ENCODE results near the gene STAMBPL1. TPM values are rescaled to one million over a fixed set of nuclear protein-coding genes. Genes with fewer than 3 reads are reported as not detected.

The STAMBPL1 gene
- polyA plus RNA-seq, 1 donor from 2014 or later = 21.9 TPM

DNA sequence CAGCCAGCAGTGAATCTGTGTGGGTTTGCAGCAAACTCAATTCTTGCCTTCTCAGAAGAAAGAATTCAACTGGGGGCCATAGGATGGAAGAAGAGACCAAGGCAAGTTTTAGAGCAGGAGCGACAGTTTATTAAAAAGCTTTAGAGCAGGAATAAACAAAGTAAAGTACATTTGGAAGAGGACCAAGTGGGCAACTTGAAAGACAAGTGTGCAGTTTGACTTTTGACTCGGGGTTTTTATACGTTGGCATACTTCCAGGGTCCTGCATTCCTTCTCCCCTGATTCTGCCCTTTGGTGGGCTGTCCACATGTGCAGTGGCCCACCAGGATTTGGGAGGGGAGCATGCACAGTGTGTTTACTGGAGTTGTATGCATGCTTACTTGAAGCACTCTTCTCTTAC is 25.4 kb upstream of the STAMBPL1 start:
- Histone ChIP-seq H4K20me1 (ENCODE audit: insufficient read depth) (no peaks in the 10 kb centered on the region), H3K27me3 (ENCODE audit: insufficient read depth, low read depth, low read length) (no peaks in the 10 kb centered on the region), H3K4me2 (ENCODE audit: low read length) (no peak overlapping the region), H3K4me3 (ENCODE audit: low read length) (no peak overlapping the region), H3K9me3 (ENCODE audit: low read length) (no peaks in the 10 kb centered on the region), H3K9ac (ENCODE audit: low read length) (no peak overlapping the region), H2AFZ (ENCODE audit: low read depth, low read length) (no peak overlapping the region), H3K79me2 (replicated peaks; ENCODE audit: insufficient read depth, low read length) (no peaks in the 10 kb centered on the region), H3K36me3 (ENCODE audit: insufficient read depth, low read length) (no peaks in the 10 kb centered on the region), H3K27ac (ENCODE audit: low read length) (no peak overlapping the region), H3K9me2 (ENCODE audit: insufficient read depth, low read length) (no peaks in the 10 kb centered on the region), H3F3A (ENCODE audit: insufficient read depth, low read length, poor library complexity, severe bottlenecking) (no peaks in the 10 kb centered on the region)
- TF ChIP-seq TAF1 (IDR thresholded peaks at IDR 0.05; ENCODE audit: low read depth) = no peak
- TF ChIP-seq, protein P1, sequence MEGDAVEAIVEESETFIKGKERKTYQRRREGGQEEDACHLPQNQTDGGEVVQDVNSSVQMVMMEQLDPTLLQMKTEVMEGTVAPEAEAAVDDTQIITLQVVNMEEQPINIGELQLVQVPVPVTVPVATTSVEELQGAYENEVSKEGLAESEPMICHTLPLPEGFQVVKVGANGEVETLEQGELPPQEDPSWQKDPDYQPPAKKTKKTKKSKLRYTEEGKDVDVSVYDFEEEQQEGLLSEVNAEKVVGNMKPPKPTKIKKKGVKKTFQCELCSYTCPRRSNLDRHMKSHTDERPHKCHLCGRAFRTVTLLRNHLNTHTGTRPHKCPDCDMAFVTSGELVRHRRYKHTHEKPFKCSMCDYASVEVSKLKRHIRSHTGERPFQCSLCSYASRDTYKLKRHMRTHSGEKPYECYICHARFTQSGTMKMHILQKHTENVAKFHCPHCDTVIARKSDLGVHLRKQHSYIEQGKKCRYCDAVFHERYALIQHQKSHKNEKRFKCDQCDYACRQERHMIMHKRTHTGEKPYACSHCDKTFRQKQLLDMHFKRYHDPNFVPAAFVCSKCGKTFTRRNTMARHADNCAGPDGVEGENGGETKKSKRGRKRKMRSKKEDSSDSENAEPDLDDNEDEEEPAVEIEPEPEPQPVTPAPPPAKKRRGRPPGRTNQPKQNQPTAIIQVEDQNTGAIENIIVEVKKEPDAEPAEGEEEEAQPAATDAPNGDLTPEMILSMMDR (IDR thresholded peaks at IDR 0.05; ENCODE audit: poor library complexity, severe bottlenecking) = no peak
- no peak for TF ChIP-seq MXI1 (conservative IDR thresholded peaks at IDR 0.05; ENCODE audit: poor library complexity, severe bottlenecking)
- no peak for TF ChIP-seq EZH2 (IDR thresholded peaks at IDR 0.05; ENCODE audit: borderline replicate concordance, insufficient read depth, low read length, poor library complexity, severe bottlenecking)
- TF ChIP-seq POLR2AphosphoS5 (IDR thresholded peaks at IDR 0.05) = no peak
- TF ChIP-seq RAD21 (conservative IDR thresholded peaks at IDR 0.05) = no peak
- no peak for TF ChIP-seq SMC3 (conservative IDR thresholded peaks at IDR 0.05; ENCODE audit: poor library complexity)
- TF ChIP-seq, protein P2, sequence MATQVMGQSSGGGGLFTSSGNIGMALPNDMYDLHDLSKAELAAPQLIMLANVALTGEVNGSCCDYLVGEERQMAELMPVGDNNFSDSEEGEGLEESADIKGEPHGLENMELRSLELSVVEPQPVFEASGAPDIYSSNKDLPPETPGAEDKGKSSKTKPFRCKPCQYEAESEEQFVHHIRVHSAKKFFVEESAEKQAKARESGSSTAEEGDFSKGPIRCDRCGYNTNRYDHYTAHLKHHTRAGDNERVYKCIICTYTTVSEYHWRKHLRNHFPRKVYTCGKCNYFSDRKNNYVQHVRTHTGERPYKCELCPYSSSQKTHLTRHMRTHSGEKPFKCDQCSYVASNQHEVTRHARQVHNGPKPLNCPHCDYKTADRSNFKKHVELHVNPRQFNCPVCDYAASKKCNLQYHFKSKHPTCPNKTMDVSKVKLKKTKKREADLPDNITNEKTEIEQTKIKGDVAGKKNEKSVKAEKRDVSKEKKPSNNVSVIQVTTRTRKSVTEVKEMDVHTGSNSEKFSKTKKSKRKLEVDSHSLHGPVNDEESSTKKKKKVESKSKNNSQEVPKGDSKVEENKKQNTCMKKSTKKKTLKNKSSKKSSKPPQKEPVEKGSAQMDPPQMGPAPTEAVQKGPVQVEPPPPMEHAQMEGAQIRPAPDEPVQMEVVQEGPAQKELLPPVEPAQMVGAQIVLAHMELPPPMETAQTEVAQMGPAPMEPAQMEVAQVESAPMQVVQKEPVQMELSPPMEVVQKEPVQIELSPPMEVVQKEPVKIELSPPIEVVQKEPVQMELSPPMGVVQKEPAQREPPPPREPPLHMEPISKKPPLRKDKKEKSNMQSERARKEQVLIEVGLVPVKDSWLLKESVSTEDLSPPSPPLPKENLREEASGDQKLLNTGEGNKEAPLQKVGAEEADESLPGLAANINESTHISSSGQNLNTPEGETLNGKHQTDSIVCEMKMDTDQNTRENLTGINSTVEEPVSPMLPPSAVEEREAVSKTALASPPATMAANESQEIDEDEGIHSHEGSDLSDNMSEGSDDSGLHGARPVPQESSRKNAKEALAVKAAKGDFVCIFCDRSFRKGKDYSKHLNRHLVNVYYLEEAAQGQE (IDR thresholded peaks at IDR 0.05; ENCODE audit: borderline replicate concordance) = no peak
- no peak for TF ChIP-seq EP300 (conservative IDR thresholded peaks at IDR 0.05; ENCODE audit: poor library complexity, severe bottlenecking)

DNA sequence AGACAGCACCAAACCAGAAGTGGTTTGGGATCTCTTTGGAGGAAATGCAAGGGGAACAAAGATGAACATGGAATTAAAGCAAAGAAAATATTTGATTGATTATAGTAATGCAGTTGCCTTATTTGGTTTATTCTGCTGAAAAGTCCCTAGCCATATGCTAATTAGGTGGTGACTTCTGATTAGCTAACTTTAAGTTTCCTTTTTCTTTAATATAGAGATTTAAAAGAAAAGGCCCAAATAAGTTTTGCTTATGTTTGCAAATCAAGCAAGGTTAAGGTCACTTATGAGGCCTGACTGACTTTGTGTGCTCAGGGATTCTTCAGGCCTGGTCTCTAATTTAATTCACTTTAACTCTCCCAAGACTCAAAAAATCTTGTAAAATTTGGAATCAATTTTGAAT is 22.2 kb upstream of the STAMBPL1 start:
- Histone ChIP-seq H3K4me3 (ENCODE audit: low read length) (no peak overlapping the region), H3K9me3 (ENCODE audit: low read length) (no peaks in the 10 kb centered on the region), H3K9me2 (ENCODE audit: insufficient read depth, low read length) (no peaks in the 10 kb centered on the region), H3K27me3 (ENCODE audit: insufficient read depth, low read depth, low read length) (no peaks in the 10 kb centered on the region), H2AFZ (ENCODE audit: low read depth, low read length) (no peak overlapping the region), H3K27ac (ENCODE audit: low read length) (no peak overlapping the region), H3K9ac (ENCODE audit: low read length) (no peak overlapping the region), H3K36me3 (ENCODE audit: insufficient read depth, low read length) (no peaks in the 10 kb centered on the region), H3F3A (ENCODE audit: insufficient read depth, low read length, poor library complexity, severe bottlenecking) (no peaks in the 10 kb centered on the region), H4K20me1 (ENCODE audit: insufficient read depth) (no peaks in the 10 kb centered on the region), H3K79me2 (replicated peaks; ENCODE audit: insufficient read depth, low read length) (no peaks in the 10 kb centered on the region), H3K4me2 (ENCODE audit: low read length) (no peak overlapping the region)
- TF ChIP-seq, protein P1 (IDR thresholded peaks at IDR 0.05; ENCODE audit: poor library complexity, severe bottlenecking) = no peak
- TF ChIP-seq MXI1 (conservative IDR thresholded peaks at IDR 0.05; ENCODE audit: poor library complexity, severe bottlenecking) (no peak), EZH2 (IDR thresholded peaks at IDR 0.05; ENCODE audit: borderline replicate concordance, insufficient read depth, low read length, poor library complexity, severe bottlenecking) (no peak), POLR2AphosphoS5 (IDR thresholded peaks at IDR 0.05) (no peak), EP300 (conservative IDR thresholded peaks at IDR 0.05; ENCODE audit: poor library complexity, severe bottlenecking) (no peak), SMC3 (conservative IDR thresholded peaks at IDR 0.05; ENCODE audit: poor library complexity) (no peak), TAF1 (IDR thresholded peaks at IDR 0.05; ENCODE audit: low read depth) (no peak), RAD21 (conservative IDR thresholded peaks at IDR 0.05) (no peak)
- TF ChIP-seq, protein P2 (IDR thresholded peaks at IDR 0.05; ENCODE audit: borderline replicate concordance) = no peak

Data from neural cell (in vitro differentiated cells).